GM12801 (cell line): ENCODE results near the gene ERH.

ENCODE experiments used
- CTCF ChIP-seq: IDR thresholded peaks from one replicate; pipeline ENCODE4 v1.5.1; 2011; ENCODE audit warnings: control low read depth; ENCODE audit not compliant: insufficient read length; ENCODE audit errors: extremely low read depth

Gene ERH

GRCh38 chr14:69346710-69347109 is 51.4 kb downstream of the ERH start:
- TF ChIP-seq CTCF, result no peak

DNA sequence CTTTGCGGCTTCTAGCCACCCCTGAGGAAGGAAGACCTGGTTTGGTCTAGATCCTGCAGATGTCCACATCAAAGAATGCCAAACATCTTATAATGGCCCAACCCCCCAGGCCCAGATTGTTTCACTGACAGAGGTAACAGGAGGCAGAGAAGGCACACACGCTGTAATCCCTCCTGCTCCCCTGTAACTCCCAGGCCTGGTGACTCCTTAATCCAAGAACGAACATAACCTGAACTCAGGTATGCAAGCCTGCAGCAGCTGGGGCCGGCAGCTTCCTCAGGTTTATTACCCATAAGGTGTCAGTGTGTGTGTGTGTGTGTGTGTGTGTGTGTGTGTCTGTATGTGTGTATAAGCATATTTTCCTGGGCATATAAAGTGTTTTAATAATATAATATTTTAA is 52.7 kb downstream of the ERH start:
- TF ChIP-seq CTCF, result no peak

DNA sequence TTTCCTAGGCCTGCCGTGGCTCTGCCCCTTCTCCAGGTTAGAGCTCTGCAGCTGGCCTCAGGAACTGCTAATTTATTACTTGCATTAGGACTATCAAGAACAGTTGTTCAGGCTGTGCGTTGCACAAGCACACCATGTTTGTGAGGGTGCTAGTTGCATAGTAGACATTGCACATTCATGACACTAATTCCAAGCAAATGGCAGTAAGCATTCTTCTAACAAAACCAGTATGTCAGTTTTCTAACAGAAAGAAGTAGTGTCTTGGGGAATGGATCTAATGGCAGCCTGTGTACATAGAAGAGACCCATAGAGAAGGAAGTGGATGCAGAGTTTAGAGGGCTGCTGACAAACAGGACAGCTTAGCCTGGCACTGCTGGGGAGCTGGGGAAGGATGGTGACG is 53.9 kb downstream of the ERH start:
- no peak for TF ChIP-seq CTCF

DNA sequence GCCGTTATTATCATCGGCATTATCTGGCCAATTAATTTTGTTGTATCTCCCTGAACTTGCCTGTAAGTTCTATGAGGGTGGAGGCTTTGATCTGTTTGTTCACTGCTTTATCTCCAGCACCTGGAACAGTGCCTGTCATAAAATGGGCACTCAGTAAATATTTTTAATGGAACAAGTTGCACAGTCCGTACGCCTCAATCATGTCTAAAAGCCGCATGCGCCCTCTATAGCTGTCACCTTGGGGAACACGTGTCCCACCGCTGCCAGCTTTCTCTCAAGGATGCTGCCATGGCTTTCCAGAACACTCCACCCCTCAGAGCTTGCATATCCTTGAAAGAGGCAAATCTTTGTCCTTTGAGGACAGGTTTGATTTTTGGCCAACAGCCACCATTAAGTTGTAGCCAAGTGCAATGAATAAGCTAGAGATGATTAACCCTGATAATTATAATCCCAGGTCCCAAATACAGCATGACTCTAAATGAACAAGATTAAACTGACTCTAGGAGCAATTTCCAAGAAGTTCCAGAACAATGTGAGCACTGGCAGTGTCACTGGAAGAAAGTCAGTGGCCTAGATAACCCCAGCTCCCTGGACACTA is 55.1 kb downstream of the ERH start:
- no peak for TF ChIP-seq CTCF

GRCh38 chr14:69339426-69339825 is 58.7 kb downstream of the ERH start:
- TF ChIP-seq CTCF, result no peak

GRCh38 chr14:69337984-69338383 is 60.1 kb downstream of the ERH start:
- no peak for TF ChIP-seq CTCF

DNA sequence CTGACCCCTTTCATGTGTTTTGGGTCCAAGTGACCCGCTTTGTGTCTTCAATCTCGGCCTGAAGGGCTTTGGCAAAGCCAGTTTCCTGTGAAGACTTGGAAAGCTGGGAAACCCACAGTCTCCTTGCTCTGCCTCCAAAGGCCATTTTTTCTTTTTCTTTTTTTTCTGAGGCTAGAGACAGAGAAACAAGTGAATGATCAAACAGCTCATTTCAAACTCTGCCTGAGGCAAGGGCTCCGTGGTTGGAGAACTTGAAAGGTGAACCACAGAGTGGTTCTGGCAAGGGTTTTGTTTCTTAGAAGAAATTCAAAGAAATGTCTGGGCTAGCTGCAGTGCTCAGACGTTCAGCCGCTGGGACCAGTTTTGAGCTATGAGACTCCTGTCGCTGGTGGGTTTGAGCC is 62.7 kb downstream of the ERH start:
- TF ChIP-seq CTCF, result no peak
